HG03097 (cell line): Measurements from ENCODE around the gene IL19.
A peak's percentile ranks its signal among the peaks of the same experiment; 100 is the strongest.

Experiments used
- ATAC-seq: cut with Tn5 transposase; IDR thresholded peaks from one replicate; pipeline ENCODE4 v1.9.1; 2021; ENCODE audit not compliant: unreplicated experiment, low FRiP score

The IL19 gene

GRCh38 chr1:206797534-206798383 is 27.2 kb downstream of the IL19 start:
- no peak for ATAC-seq

GRCh38 chr1:206798384-206798996 is 27.9 kb downstream of the IL19 start:
- ATAC-seq, result no peak

- ATAC-seq, result no peak
Observed at GRCh38 chr1:206799311-206799710, 28.7 kb downstream of the IL19 start.

GRCh38 chr1:206800411-206800810 is 29.8 kb downstream of the IL19 start:
- ATAC-seq, result no peak

GRCh38 chr1:206800891-206801290 is 30.3 kb downstream of the IL19 start:
- no peak for ATAC-seq

- ATAC-seq, result no peak
Observed at GRCh38 chr1:206801467-206801866, 30.9 kb downstream of the IL19 start.

GRCh38 chr1:206802401-206802800 is 31.8 kb downstream of the IL19 start:
- ATAC-seq, result no peak

GRCh38 chr1:206803221-206803730 is 32.7 kb downstream of the IL19 start:
- peak; percentile 95 for ATAC-seq

- ATAC-seq, result no peak
Observed at GRCh38 chr1:206804156-206804737, 33.7 kb downstream of the IL19 start.

- no peak for ATAC-seq
Observed at GRCh38 chr1:206805357-206805756, 34.8 kb downstream of the IL19 start.

- no peak for ATAC-seq
Observed at GRCh38 chr1:206808615-206809014, 38.0 kb downstream of the IL19 start.

GRCh38 chr1:206809504-206810084 is 39.0 kb downstream of the IL19 start:
- no peak for ATAC-seq

GRCh38 chr1:206812471-206812870 is 41.9 kb downstream of the IL19 start:
- no peak for ATAC-seq

GRCh38 chr1:206814716-206815341 is 44.3 kb downstream of the IL19 start:
- ATAC-seq, result no peak

- ATAC-seq, result peak; percentile 55
Observed at GRCh38 chr1:206816390-206817287, 46.1 kb downstream of the IL19 start.

GRCh38 chr1:206821493-206821892 is 50.9 kb downstream of the IL19 start:
- ATAC-seq, result no peak

- ATAC-seq, result no peak
Observed at GRCh38 chr1:206823727-206824126, 53.2 kb downstream of the IL19 start.

GRCh38 chr1:206824331-206824730 is 53.8 kb downstream of the IL19 start:
- ATAC-seq, result no peak

GRCh38 chr1:206826394-206826793 is 55.8 kb downstream of the IL19 start:
- ATAC-seq, result no peak

GRCh38 chr1:206828061-206828460 is 57.5 kb downstream of the IL19 start:
- no peak for ATAC-seq
